Measurements from ENCODE around the gene C10orf95.

GRCh38 chr10:102436312-102436711, 15.0 kb downstream of the C10orf95 start:
- TF ChIP-seq POLR2AphosphoS5 (IDR thresholded peaks at IDR 0.05) (no peak), CTCF (IDR thresholded peaks at IDR 0.05) (no peak), POLR2A (IDR thresholded peaks at IDR 0.05) (no peak), EP300 (IDR thresholded peaks at IDR 0.05) (no peak)

Data from gastroesophageal sphincter (tissue), 3 donors.